Measurements from ENCODE around the gene CCDC196.

DNA sequence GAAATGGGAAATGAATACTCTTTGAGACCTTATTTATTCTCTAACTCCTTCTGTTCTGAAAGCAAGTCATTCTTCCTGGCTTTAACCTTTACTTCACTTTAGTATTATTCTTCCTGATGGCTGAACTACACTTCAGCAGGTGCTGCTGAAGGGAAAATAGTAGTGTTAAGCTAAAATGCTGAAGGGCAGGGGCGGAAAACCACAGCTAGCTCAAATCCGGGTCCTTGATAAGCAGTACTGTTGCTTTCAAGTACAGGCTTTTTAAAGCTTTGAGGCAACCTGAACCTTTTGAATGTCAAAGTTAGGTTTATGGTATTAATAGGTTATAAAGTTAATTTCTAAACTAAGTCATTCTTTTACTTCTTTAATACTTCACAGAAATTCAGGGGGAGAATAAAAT lies 10.7 kb downstream of the CCDC196 start:
- TF ChIP-seq, protein P1, sequence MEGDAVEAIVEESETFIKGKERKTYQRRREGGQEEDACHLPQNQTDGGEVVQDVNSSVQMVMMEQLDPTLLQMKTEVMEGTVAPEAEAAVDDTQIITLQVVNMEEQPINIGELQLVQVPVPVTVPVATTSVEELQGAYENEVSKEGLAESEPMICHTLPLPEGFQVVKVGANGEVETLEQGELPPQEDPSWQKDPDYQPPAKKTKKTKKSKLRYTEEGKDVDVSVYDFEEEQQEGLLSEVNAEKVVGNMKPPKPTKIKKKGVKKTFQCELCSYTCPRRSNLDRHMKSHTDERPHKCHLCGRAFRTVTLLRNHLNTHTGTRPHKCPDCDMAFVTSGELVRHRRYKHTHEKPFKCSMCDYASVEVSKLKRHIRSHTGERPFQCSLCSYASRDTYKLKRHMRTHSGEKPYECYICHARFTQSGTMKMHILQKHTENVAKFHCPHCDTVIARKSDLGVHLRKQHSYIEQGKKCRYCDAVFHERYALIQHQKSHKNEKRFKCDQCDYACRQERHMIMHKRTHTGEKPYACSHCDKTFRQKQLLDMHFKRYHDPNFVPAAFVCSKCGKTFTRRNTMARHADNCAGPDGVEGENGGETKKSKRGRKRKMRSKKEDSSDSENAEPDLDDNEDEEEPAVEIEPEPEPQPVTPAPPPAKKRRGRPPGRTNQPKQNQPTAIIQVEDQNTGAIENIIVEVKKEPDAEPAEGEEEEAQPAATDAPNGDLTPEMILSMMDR (IDR thresholded peaks at IDR 0.05) = no peak
- TF ChIP-seq YY1 (IDR thresholded peaks at IDR 0.05; ENCODE audit: low read depth) = no peak
- no peak for TF ChIP-seq TAF1 (IDR thresholded peaks at IDR 0.05; ENCODE audit: borderline replicate concordance, low read depth, low read length)
- no peak for TF ChIP-seq RFX5 (IDR thresholded peaks at IDR 0.05; ENCODE audit: low read length)
- no peak for TF ChIP-seq CHD2 (IDR thresholded peaks at IDR 0.05; ENCODE audit: low read length, partially characterized antibody)
- TF ChIP-seq EZH2phosphoT487 (IDR thresholded peaks at IDR 0.05; ENCODE audit: borderline replicate concordance, low read depth) = no peak
- no peak for TF ChIP-seq MEF2A (IDR thresholded peaks at IDR 0.05; ENCODE audit: borderline replicate concordance, low read depth)
- no peak for TF ChIP-seq JUND (IDR thresholded peaks at IDR 0.05)
